ENCODE results near the gene SYT6.

DNA sequence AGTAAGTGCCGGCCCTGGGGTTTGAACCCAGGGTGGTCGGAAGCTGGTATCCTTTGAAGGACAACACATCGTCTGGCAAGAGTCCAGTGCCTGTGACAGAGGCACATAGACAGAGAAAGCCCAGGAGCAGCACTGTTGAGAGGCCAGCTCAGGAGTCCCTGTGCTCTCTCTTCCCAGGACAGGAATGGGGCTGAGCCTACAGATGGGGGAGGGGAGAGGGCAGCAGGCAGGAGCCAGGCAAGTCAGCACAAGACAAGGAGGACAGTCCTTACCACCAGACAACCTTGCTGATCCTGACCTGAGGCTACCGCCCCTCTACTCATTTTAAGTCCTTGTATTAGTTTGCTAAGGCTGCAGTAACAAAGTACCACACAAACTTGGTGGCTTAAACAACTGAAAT is 27.7 kb upstream of the SYT6 start:
- TF ChIP-seq, protein P1, sequence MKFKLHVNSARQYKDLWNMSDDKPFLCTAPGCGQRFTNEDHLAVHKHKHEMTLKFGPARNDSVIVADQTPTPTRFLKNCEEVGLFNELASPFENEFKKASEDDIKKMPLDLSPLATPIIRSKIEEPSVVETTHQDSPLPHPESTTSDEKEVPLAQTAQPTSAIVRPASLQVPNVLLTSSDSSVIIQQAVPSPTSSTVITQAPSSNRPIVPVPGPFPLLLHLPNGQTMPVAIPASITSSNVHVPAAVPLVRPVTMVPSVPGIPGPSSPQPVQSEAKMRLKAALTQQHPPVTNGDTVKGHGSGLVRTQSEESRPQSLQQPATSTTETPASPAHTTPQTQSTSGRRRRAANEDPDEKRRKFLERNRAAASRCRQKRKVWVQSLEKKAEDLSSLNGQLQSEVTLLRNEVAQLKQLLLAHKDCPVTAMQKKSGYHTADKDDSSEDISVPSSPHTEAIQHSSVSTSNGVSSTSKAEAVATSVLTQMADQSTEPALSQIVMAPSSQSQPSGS (CRISPR knock-in tag; IDR thresholded peaks at IDR 0.05; ENCODE audit: borderline replicate concordance, low read depth) = no peak
- TF ChIP-seq, protein P2, sequence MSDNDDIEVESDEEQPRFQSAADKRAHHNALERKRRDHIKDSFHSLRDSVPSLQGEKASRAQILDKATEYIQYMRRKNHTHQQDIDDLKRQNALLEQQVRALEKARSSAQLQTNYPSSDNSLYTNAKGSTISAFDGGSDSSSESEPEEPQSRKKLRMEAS (CRISPR knock-in tag; IDR thresholded peaks at IDR 0.05) = no peak
- TF ChIP-seq, protein P3, sequence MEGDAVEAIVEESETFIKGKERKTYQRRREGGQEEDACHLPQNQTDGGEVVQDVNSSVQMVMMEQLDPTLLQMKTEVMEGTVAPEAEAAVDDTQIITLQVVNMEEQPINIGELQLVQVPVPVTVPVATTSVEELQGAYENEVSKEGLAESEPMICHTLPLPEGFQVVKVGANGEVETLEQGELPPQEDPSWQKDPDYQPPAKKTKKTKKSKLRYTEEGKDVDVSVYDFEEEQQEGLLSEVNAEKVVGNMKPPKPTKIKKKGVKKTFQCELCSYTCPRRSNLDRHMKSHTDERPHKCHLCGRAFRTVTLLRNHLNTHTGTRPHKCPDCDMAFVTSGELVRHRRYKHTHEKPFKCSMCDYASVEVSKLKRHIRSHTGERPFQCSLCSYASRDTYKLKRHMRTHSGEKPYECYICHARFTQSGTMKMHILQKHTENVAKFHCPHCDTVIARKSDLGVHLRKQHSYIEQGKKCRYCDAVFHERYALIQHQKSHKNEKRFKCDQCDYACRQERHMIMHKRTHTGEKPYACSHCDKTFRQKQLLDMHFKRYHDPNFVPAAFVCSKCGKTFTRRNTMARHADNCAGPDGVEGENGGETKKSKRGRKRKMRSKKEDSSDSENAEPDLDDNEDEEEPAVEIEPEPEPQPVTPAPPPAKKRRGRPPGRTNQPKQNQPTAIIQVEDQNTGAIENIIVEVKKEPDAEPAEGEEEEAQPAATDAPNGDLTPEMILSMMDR (IDR thresholded peaks at IDR 0.05) = no peak
- no peak for TF ChIP-seq NFYB (CRISPR knock-in tag; conservative IDR thresholded peaks at IDR 0.05; ENCODE audit: low read depth)
